ENCODE measurements around the gene ZNF71.

DNA sequence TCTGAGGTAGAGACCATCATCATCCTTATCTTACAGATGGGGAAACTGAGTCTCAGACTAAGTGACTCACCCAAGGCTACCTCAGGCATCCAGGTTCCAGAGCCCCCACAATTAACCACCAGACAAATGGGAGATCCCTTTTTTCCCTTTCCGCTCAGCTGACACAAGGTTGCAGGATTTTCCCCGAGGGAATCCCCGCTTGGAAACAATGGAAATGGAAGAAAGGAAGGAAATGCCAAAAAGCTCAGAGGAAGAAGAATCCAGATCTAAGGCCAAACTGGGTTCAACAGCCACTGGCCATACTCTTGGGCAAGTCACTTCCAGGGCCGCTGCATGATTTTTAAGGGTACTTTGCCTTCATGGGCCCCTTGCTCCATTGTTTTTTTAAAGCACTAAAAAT, 1.6 kb downstream of the ZNF71 start:
- no peak for TF ChIP-seq CTCF (IDR thresholded peaks at IDR 0.05)
- no peak for TF ChIP-seq POLR2A (IDR thresholded peaks at IDR 0.05)
